ENCODE measurements around the gene EXOSC9.

The EXOSC9 gene

GRCh38 chr4:121827853-121828252 lies 26.7 kb downstream of the EXOSC9 start:
- no peak for DNase-seq

GRCh38 chr4:121829511-121829910 lies 28.4 kb downstream of the EXOSC9 start:
- DNase-seq = no peak

DNA sequence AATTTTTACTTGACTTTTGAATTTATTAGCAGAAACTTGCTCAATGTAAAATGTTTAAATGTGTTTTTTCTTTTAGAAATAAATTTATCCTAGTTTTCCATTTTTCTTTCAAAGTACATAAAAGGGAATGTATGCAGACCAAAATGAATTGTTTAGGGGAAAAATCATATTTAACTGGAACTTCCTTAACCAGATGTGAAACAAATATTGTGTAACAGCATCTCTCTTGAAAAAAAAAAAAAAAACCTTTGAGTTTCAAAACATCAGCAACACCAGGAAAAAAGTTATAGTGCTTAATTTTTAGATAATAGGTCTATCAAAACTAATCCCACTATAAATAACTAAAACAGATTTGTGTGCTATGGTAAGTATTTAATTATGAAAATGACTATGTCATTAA lies 37.0 kb downstream of the EXOSC9 start:
- no peak for DNase-seq

GRCh38 chr4:121842862-121843261 lies 41.7 kb downstream of the EXOSC9 start:
- no peak for DNase-seq

- DNase-seq = no peak
Measured at GRCh38 chr4:121846662-121847061, 45.5 kb downstream of the EXOSC9 start.

DNA sequence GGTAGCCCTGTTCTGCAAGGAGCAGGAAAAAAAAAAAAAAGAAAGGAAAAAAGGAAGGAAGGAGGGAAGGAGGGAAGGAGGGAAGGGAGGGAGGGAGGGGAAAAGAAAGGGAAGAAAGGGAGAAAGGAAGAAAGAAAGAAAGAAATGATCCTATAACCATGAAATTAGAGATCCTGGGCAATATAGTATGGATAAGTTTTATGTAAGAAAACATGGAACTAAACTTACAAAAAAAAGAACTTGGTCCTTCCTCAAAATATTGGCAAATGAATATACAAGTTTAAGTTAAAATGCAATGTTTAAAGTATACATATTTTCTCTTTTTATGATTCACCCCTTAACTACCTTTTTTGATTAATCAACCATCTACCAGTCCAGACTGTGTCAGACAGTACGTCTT lies 50.2 kb downstream of the EXOSC9 start:
- no peak for DNase-seq

DNA sequence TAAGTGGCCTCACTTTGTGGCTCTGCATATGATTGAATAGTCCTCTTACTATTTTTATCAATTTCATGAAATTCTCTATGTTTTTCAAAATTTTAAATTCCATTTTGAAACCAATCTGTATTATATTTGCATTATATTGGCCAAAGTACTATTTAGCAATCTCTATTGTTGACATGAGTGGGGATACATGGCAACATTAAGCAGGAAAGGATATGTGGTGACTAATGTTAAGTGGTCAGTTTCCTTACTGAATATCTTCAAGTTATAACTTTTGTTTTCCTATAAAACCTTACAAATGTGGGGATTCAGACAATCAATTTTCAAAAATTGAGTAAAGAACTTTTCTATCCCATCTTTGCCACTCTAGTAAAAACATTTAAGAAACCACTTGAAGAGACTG lies 59.0 kb downstream of the EXOSC9 start:
- no peak for DNase-seq

DNA sequence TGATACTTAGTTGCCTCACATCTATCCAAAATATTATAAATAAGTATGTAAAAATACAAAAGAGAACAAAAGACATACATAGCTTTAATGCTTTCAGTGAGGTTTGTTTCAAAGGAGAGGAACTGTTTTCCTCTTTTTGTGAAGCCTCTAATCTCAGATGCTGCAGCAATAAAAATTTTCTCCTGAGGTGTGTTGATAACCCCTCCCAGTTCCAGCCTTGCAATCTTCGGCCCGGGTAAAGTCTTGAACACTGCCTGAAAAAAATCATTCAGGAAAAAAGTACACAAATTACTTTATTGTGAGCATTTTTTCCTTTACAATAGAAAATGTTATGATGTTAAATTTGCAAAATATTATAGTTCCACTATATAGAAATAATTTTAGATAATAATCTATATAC lies 60.3 kb downstream of the EXOSC9 start:
- DNase-seq = no peak

- no peak for DNase-seq
Measured at GRCh38 chr4:121863799-121864198, 62.7 kb downstream of the EXOSC9 start.
